Naive thymus-derived CD8-positive, alpha-beta T cell (primary cell): Measurements from ENCODE around the gene POLR2M. TPM values are rescaled to one million over a fixed set of nuclear protein-coding genes. Genes with fewer than 3 reads are reported as not detected.
A peak's percentile ranks its signal among the peaks of the same experiment; 100 is the strongest.

ENCODE experiments used
- ATAC-seq, 2 donors: fragments of 150-1000 bp; cut with Tn5 transposase in 1 of 2; sonication (Bioruptor Pico), chemical (Tn5 transposase) in 1 of 2; 1 replicate in 1 of 2; 2 replicates in 1 of 2; pipeline ENCODE4 v1.10.0; 2021; ENCODE audit warnings: mild to moderate bottlenecking in 2 of 2, moderate library complexity in 2 of 2
- POLR2A ChIA-PET: fragments of 350-600 bp; sonication (Branson Sonifier 250); formaldehyde crosslinking; loops from one replicate; lab custom pipeline; 2021; ENCODE audit warnings: antibody characterized with exemption; lab: Charles Lee
- DNase-seq, 10 donors: peaks; one replicate each; pipeline versions ENCODE4 v3.0.0 to v3.0.0-alpha.2; 2020 to 2022
- H3K27ac Mint-ChIP-seq, 10 donors: one replicate each; pipeline ENCODE4 v1.8.0; 2020 to 2022; ENCODE audit warnings: mild to moderate bottlenecking in 10 of 10, mixed read lengths in 10 of 10, moderate library complexity in 4 of 10, inconsistent platforms in 1 of 10
- H3K27me3 Mint-ChIP-seq, 5 donors: one replicate each; pipeline ENCODE4 v1.8.0; 2021 to 2022; ENCODE audit warnings: mixed read lengths in 5 of 5
- H3K36me3 Mint-ChIP-seq, 3 donors: one replicate each; pipeline ENCODE4 v1.8.0; 2020 to 2022; ENCODE audit warnings: mixed read lengths in 3 of 3, mild to moderate bottlenecking in 2 of 3, inconsistent platforms in 1 of 3
- H3K4me1 Mint-ChIP-seq, 4 donors: one replicate each; pipeline ENCODE4 v1.8.0; 2021 to 2022; ENCODE audit warnings: mixed read lengths in 4 of 4
- H3K4me3 Mint-ChIP-seq, 10 donors: one replicate each; pipeline ENCODE4 v1.8.0; 2020 to 2022; ENCODE audit warnings: mild to moderate bottlenecking in 10 of 10, mixed read lengths in 10 of 10, moderate library complexity in 6 of 10, inconsistent platforms in 1 of 10
- H3K9me3 Mint-ChIP-seq, 9 donors: one replicate each; pipeline ENCODE4 v1.8.0; 2020 to 2022; ENCODE audit warnings: mixed read lengths in 9 of 9, mild to moderate bottlenecking in 3 of 9, inconsistent platforms in 1 of 9, moderate library complexity in 1 of 9
- polyA plus RNA-seq, 3 donors: library from polyadenylated mRNA; unstranded; fragments of 300-500 nt; fragmentation: Illumina TruSeq; gene quantifications; one replicate each; pipeline ENCODE4 v1.2.3, GENCODE V29; 2021
- total RNA-seq, 8 experiments: library from RNA in 2 of 8; stranded (reverse) in 2 of 8; gene quantifications; one replicate each; pipeline ENCODE4 v1.2.3 and lab custom pipeline; 2021 to 2026

POLR2M gene
- 100 to 1,000 TPM; 106 to 114 TPM for total RNA-seq
- polyA plus RNA-seq = 10 to 100 TPM; 46.0 to 56.7 (median 52.0) TPM
- total RNA-seq (lab: John Stamatoyannopoulos, UW) = 10.8 to 35.3 (median 22.3) reads per million in 6 experiments

DNA sequence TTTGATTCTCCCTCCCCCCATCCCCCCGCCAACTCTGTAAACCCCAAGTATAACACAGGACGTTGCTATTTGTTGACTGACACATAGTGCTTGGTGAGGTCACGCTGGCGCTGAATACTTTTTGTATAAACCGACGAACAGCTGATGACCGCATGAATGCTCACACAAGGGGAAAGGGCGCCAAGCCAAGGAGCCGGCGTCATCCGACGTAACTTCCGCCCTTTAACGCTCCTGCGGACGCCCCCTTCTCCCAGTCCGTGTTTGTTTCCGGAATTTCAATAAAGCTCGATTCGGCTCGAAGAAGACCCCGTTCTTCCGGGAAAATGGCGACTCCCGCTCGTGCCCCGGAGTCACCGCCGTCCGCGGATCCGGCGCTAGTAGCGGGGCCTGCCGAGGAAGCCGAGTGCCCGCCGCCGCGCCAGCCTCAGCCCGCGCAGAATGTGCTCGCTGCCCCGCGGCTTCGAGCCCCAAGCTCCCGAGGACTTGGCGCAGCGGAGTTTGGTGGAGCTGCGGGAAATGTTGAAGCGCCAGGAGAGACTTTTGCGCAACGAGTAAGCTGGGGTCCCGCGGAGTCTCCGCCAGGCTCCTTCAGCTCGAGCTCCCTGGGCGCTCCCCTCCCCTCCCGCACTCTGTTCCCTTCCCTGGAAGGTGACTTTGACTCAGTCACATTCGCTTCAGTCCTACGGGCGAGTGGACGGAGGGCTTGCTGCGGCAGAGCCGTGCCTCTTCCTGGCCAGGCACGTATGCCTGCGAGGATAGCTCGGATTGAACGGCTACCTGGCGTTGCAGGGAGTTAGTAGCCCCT, at the start of gene POLR2M:
Gene POLR2M, plus strand, starts transcription at position 310 of the 805 bp plus-strand sequence. Its CDS starts 129 bp downstream, at position 439.
- POLR2A ChIA-PET = interaction anchor here (0.6 to 1.6 kb wide), 6 partner anchors 9 to 949 kb away, joined by 3 to 6 read pairs (median 4); no protein-coding TSS in a partner anchor
- ATAC-seq = peak; percentile 88 to 89

GRCh38 chr15:57657619-57658018, 48.9 kb upstream of the POLR2M start:
- DNase-seq (no peak), ATAC-seq (no peak)
- no peak overlapping the region for H3K27ac Mint-ChIP-seq
- H3K4me3 Mint-ChIP-seq = no peak overlapping the region
- POLR2A ChIA-PET = no interaction called here
- H3K36me3 Mint-ChIP-seq = no peaks in the 10 kb centered on the region
- no peaks in the 10 kb centered on the region for H3K4me1 Mint-ChIP-seq
- H3K27me3 Mint-ChIP-seq = peaks cover 0 to 12% (median 0%) of the 10 kb centered on the region in 5 donors
- H3K9me3 Mint-ChIP-seq = no peaks in the 10 kb centered on the region

More for the DNA sequence above, at the start of gene POLR2M:
- H3K27ac Mint-ChIP-seq = peak within 1 kb of the TSS; percentile 90 to 99 (median 98)
- peak within 1 kb of the TSS; percentile 85 to 95 (median 90) for H3K4me3 Mint-ChIP-seq
- H3K27me3 Mint-ChIP-seq = peaks cover 0 to 7% (median 0%) of the 10 kb centered on the region in 5 donors
- H3K4me1 Mint-ChIP-seq = peaks cover 32 to 82% (median 80%) of the 10 kb centered on the region in 4 donors
- H3K9me3 Mint-ChIP-seq = no peaks in the 10 kb centered on the region
- peaks cover 3 to 27% (median 9%) of the 10 kb centered on the region in 3 donors for H3K36me3 Mint-ChIP-seq
- DNase-seq = peak; percentile 69 to 96 (median 92)

GRCh38 chr15:57662091-57662744, 44.3 kb upstream of the POLR2M start:
- ATAC-seq = no peak
- H3K4me3 Mint-ChIP-seq = no peak overlapping the region
- no peaks in the 10 kb centered on the region for H3K4me1 Mint-ChIP-seq
- H3K27me3 Mint-ChIP-seq = peaks cover 0 to 14% (median 1%) of the 10 kb centered on the region in 5 donors
- POLR2A ChIA-PET = no interaction called here
- no peaks in the 10 kb centered on the region for H3K36me3 Mint-ChIP-seq
- H3K9me3 Mint-ChIP-seq = no peaks in the 10 kb centered on the region
- no peak for DNase-seq
- no peak overlapping the region for H3K27ac Mint-ChIP-seq

GRCh38 chr15:57662802-57663201, 43.7 kb upstream of the POLR2M start:
- DNase-seq = no peak
- ATAC-seq = no peak
- H3K4me3 Mint-ChIP-seq = no peak overlapping the region
- H3K36me3 Mint-ChIP-seq = no peaks in the 10 kb centered on the region
- H3K9me3 Mint-ChIP-seq = no peaks in the 10 kb centered on the region
- H3K27ac Mint-ChIP-seq = no peak overlapping the region
- POLR2A ChIA-PET = no interaction called here
- no peaks in the 10 kb centered on the region for H3K4me1 Mint-ChIP-seq
- peaks cover 0 to 14% (median 1%) of the 10 kb centered on the region in 5 donors for H3K27me3 Mint-ChIP-seq

DNA sequence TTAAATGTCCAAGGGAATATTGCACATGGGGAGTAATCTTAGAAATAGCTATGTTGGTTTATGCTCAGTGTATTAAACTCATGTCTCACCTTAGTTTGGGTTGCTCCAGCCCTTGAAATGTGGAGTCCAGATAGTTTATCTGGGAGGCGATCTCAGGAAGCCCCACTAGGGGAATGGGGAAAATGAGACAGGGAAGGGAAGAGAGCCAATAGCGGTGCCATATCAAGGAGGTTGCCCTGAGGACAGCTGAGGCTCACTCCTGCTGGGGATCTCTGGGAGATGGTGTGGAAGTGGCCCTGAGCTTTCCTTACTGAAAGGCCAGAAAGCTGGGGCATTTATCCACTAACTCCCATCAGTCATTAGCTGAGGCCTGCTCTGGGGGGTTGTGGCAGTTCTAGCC, 43.3 kb upstream of the POLR2M start:
- no peak overlapping the region for H3K4me3 Mint-ChIP-seq
- H3K4me1 Mint-ChIP-seq = no peaks in the 10 kb centered on the region
- ATAC-seq = no peak
- no peak overlapping the region for H3K27ac Mint-ChIP-seq
- no peaks in the 10 kb centered on the region for H3K9me3 Mint-ChIP-seq
- peaks cover 0 to 15% (median 1%) of the 10 kb centered on the region in 5 donors for H3K27me3 Mint-ChIP-seq
- DNase-seq = no peak
- POLR2A ChIA-PET = no interaction called here
- no peaks in the 10 kb centered on the region for H3K36me3 Mint-ChIP-seq

DNA sequence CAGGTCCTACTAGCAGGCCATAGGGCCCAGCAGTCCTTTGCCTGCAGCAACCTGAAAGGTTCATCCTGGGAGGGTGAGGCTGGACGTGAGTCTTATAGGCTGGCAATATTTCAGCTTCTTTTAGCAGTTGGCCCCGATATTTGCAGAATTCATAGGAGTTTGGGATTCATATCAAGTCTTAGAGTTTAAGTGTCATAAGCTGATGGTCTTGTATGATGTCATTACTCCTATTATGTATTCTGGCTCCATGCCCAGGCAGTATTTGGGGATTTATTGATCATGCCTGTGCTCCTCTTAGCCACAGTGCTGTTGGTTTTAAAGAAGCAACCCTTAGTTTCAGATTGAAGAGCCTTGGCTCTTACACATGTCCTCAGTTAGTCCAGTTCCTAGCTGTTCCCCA, 41.3 kb upstream of the POLR2M start:
- H3K9me3 Mint-ChIP-seq = no peaks in the 10 kb centered on the region
- peaks cover 0 to 10% (median 2%) of the 10 kb centered on the region in 5 donors for H3K27me3 Mint-ChIP-seq
- H3K27ac Mint-ChIP-seq = peak overlapping the region in 1 of 10 donors; percentile 12
- POLR2A ChIA-PET = no interaction called here
- DNase-seq (no peak), ATAC-seq (no peak)
- H3K4me3 Mint-ChIP-seq = no peak overlapping the region
- no peaks in the 10 kb centered on the region for H3K4me1 Mint-ChIP-seq
- no peaks in the 10 kb centered on the region for H3K36me3 Mint-ChIP-seq

- POLR2A ChIA-PET = no interaction called here
- peaks cover 0 to 11% (median 5%) of the 10 kb centered on the region in 5 donors for H3K27me3 Mint-ChIP-seq
- no peaks in the 10 kb centered on the region for H3K9me3 Mint-ChIP-seq
- H3K27ac Mint-ChIP-seq = no peak overlapping the region
- DNase-seq (no peak), ATAC-seq (no peak)
- no peaks in the 10 kb centered on the region for H3K4me1 Mint-ChIP-seq
- no peaks in the 10 kb centered on the region for H3K36me3 Mint-ChIP-seq
- H3K4me3 Mint-ChIP-seq = no peak overlapping the region
Observed at GRCh38 chr15:57665939-57666338, 40.6 kb upstream of the POLR2M start.

GRCh38 chr15:57667171-57667849, 39.2 kb upstream of the POLR2M start:
- H3K36me3 Mint-ChIP-seq = no peaks in the 10 kb centered on the region
- H3K4me1 Mint-ChIP-seq = no peaks in the 10 kb centered on the region
- no peaks in the 10 kb centered on the region for H3K9me3 Mint-ChIP-seq
- DNase-seq (peak in 2 of 10 donors; percentile 20 to 21), ATAC-seq (no peak)
- no peak overlapping the region for H3K4me3 Mint-ChIP-seq
- peaks cover 0 to 17% (median 3%) of the 10 kb centered on the region in 5 donors for H3K27me3 Mint-ChIP-seq
- no peak overlapping the region for H3K27ac Mint-ChIP-seq
- POLR2A ChIA-PET = interaction anchor here (0.8 kb wide), 1 partner anchor 36 kb away, joined by 3 read pairs; no protein-coding TSS in a partner anchor

GRCh38 chr15:57668016-57668415, 38.5 kb upstream of the POLR2M start:
- no peaks in the 10 kb centered on the region for H3K36me3 Mint-ChIP-seq
- no peak for ATAC-seq

DNA sequence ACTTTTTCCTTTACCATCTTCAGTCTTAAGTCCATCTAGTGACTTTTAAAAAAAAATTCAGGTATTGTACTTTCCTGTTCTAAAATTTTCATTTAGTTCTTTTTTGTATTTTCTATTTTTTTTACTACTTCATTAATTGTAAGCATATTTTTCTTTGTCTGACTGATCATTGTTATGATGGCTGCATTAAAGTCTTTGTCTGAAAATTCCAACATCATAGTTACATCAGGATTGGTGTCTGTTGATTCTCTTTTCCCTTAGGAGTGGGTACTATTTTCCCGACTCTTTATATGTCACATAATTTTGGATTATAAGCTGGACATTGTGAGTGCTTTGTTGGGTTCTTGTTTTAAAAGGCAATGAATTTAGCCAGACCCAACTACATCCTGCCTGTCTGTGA, 34.9 kb upstream of the POLR2M start:
- DNase-seq (no peak), ATAC-seq (no peak)
- Mint-ChIP-seq H3K27ac (no peak overlapping the region), H3K27me3 (peaks cover 7 to 51% (median 13%) of the 10 kb centered on the region in 5 donors), H3K4me3 (no peak overlapping the region), H3K4me1 (no peaks in the 10 kb centered on the region), H3K36me3 (no peaks in the 10 kb centered on the region), H3K9me3 (no peaks in the 10 kb centered on the region)
- POLR2A ChIA-PET = no interaction called here

More at GRCh38 chr15:57668016-57668415, 38.5 kb upstream of the POLR2M start:
- peaks cover 3 to 24% (median 4%) of the 10 kb centered on the region in 5 donors for H3K27me3 Mint-ChIP-seq
- H3K9me3 Mint-ChIP-seq = no peaks in the 10 kb centered on the region
- DNase-seq = no peak
- no peaks in the 10 kb centered on the region for H3K4me1 Mint-ChIP-seq
- POLR2A ChIA-PET = interaction anchor here (0.7 to 0.8 kb wide), 2 partner anchors 35 to 38 kb away, joined by 3 read pairs; no protein-coding TSS in a partner anchor
- H3K4me3 Mint-ChIP-seq = no peak overlapping the region
- H3K27ac Mint-ChIP-seq = no peak overlapping the region

DNA sequence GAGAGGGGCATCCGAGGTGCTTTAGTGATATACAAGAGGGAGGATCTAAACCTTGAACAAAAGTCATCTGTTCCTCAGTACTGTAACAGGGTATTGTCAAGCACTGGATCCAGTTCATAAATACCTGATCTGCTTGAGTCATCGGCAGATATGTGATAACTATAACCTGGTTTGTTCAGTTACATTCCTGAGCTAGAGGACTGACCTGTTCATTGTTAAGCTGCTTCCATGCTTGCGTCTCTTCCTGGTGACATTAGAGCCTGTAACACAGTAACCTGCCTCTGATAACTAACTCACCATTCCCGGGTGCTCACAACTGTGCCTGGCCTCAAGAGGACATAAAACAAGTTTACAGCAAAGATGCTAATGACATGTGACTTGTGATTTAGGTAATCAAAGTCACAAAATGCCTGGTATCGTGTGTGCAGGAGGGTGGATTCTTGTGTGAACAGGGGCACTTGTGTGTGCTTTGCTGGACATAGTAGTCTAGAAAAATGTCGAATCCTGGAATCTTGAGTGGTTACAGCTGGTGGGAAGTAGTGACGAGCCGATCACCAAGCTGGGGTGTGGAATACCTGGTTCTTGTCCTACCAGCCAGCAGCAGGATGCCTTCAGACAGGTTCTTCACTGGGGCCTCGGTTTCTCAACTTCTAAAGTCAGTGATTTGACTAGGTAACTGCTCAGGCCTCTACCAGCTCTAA, 30.9 kb upstream of the POLR2M start:
- H3K36me3 Mint-ChIP-seq = no peaks in the 10 kb centered on the region
- POLR2A ChIA-PET = no interaction called here
- no peak for DNase-seq
- no peak for ATAC-seq
- no peak overlapping the region for H3K27ac Mint-ChIP-seq
- peaks cover 0 to 3% (median 0%) of the 10 kb centered on the region in 9 donors for H3K9me3 Mint-ChIP-seq
- H3K27me3 Mint-ChIP-seq = peaks cover 7 to 45% (median 15%) of the 10 kb centered on the region in 5 donors
- peaks cover 0 to 5% (median 3%) of the 10 kb centered on the region in 4 donors for H3K4me1 Mint-ChIP-seq
- no peak overlapping the region for H3K4me3 Mint-ChIP-seq

GRCh38 chr15:57676585-57676984, 29.9 kb upstream of the POLR2M start:
- Mint-ChIP-seq H3K4me1 (peaks cover 0 to 5% (median 3%) of the 10 kb centered on the region in 4 donors), H3K9me3 (peaks cover 0 to 3% (median 0%) of the 10 kb centered on the region in 9 donors), H3K4me3 (no peak overlapping the region), H3K27ac (no peak overlapping the region), H3K36me3 (no peaks in the 10 kb centered on the region), H3K27me3 (peaks cover 7 to 40% (median 15%) of the 10 kb centered on the region in 5 donors)
- POLR2A ChIA-PET = no interaction called here
- no peak for ATAC-seq
- no peak for DNase-seq
